ACC112 (cell line): ENCODE data around the gene RNF7.
"Not testable (repeated sequence)": the region's sequence is repeated elsewhere in the genome, so short reads cannot be mapped to it uniquely, and the experiment has no call there.

Experiments
- H2AFZ ChIP-seq: fragments of 200-600 bp; sonication (generic); one replicate; pipeline ENCODE4 v1.6.0; 2017; ENCODE audit warnings: antibody characterized with exemption, low read length; ENCODE audit not compliant: unreplicated experiment
- H3K27ac ChIP-seq: fragments of 200-600 bp; sonication (generic); 2 replicates; pipeline ENCODE4 v1.5.1; 2014; ENCODE audit warnings: low read depth, mild to moderate bottlenecking, antibody characterized with exemption, low read length, moderate library complexity
- H3K27me3 ChIP-seq: fragments of 200-600 bp; sonication (generic); 2 replicates; pipeline ENCODE4 v1.6.1; 2014; ENCODE audit warnings: mild to moderate bottlenecking, antibody characterized with exemption, low read length, moderate library complexity, mixed read lengths; ENCODE audit not compliant: insufficient read depth
- H3K36me3 ChIP-seq: fragments of 200-600 bp; sonication (generic); 2 replicates; pipeline ENCODE4 v1.6.1; 2016; ENCODE audit warnings: mild to moderate bottlenecking, antibody characterized with exemption, low read length, moderate library complexity, mixed read lengths; ENCODE audit not compliant: insufficient read depth
- H3K4me1 ChIP-seq: fragments of 200-600 bp; sonication (generic); one replicate; pipeline ENCODE4 v1.6.1; 2016; ENCODE audit warnings: low read length, mixed read lengths; ENCODE audit not compliant: insufficient read depth, unreplicated experiment, control insufficient read depth
- H3K4me3 ChIP-seq: fragments of 200-600 bp; sonication (generic); 2 replicates; pipeline ENCODE4 v1.5.1; 2014; ENCODE audit warnings: mild to moderate bottlenecking, low read depth, low read length
- H3K79me2 ChIP-seq: fragments of 200-600 bp; sonication (generic); one replicate; pipeline ENCODE4 v1.6.0; 2016; ENCODE audit warnings: low read length; ENCODE audit not compliant: control insufficient read depth, unreplicated experiment, insufficient read depth

RNF7 gene

DNA sequence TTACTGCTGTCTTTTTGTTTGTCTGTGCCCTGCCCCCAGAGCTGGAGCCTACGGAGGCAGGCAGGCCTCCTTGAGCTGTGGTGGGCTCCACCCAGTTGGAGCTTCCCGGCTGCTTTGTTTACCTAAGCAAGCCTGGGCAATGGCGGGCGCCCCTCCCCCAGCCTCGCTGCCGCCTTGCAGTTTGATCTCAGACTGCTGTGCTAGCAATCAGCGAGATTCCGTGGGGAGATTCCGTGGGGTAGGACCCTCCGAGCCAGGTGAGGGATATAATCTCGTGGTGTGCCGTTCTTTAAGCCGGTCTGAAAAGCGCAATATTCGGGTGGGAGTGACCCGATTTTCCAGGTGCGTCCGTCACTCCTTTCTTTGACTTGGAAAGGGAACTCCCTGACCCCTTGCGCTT lies 24.5 kb downstream of the RNF7 start:
- H3K4me1 ChIP-seq, H3K79me2 ChIP-seq, H3K27ac ChIP-seq, H3K27me3 ChIP-seq, H3K36me3 ChIP-seq, H3K4me3 ChIP-seq, H2AFZ ChIP-seq: not testable (repeated sequence)

DNA sequence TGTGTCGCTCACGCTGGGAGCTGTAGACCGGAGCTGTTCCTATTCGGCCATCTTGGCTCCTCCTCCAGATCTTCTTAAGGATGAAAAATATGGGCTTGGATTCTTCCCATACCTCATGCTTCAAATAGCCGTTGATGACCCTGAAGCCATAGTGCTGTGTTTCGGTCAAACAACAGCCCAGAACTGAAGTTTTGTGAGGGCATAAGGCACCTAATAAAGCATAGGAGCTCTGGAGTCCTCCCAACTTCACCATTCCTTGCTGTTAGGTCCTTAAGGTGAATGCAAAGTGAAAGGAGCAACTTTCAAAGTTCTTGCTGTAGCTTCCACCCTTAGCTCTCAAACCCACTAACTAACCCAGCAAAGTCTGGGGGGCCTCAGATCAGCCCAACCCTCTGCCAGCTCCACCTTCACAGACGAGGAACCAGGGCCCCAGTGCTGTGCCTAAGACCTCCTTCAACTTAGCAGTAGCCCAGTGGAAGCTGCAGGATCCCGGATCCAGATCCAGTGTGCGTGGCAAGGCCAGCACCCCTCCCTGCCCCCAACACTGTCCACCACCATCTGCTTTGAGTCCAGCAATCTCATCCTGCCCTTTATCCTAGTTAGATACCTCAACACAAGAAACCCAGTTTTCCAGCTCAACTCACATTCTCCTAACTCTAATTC lies 25.1 kb downstream of the RNF7 start, which contains the start of gene GRK7:
GRK7 (plus strand) TSS at position 321 of the 663 bp plus-strand sequence. CDS start 14,877 bp downstream, outside the sequence.
- Histone ChIP-seq H3K4me3 (no peak within 1 kb of the TSS), H3K4me1 (no peaks in the 10 kb centered on the region), H2AFZ (no peak within 1 kb of the TSS), H3K27ac (no peak within 1 kb of the TSS), H3K27me3 (no peaks in the 10 kb centered on the region), H3K79me2 (no peaks in the 10 kb centered on the region), H3K36me3 (no peaks in the 10 kb centered on the region)

- Histone ChIP-seq H2AFZ (no peak overlapping the region), H3K4me3 (no peak overlapping the region), H3K4me1 (no peaks in the 10 kb centered on the region), H3K27me3 (no peaks in the 10 kb centered on the region), H3K27ac (no peak overlapping the region), H3K79me2 (no peaks in the 10 kb centered on the region), H3K36me3 (no peaks in the 10 kb centered on the region)
Measured at GRCh38 chr3:141764045-141764444, 25.9 kb downstream of the RNF7 start.

GRCh38 chr3:141764465-141764864 lies 26.4 kb downstream of the RNF7 start:
- Histone ChIP-seq H3K4me1 (no peaks in the 10 kb centered on the region), H3K36me3 (no peaks in the 10 kb centered on the region), H3K27ac (no peak overlapping the region), H3K27me3 (no peaks in the 10 kb centered on the region), H3K79me2 (no peaks in the 10 kb centered on the region), H3K4me3 (no peak overlapping the region), H2AFZ (no peak overlapping the region)

DNA sequence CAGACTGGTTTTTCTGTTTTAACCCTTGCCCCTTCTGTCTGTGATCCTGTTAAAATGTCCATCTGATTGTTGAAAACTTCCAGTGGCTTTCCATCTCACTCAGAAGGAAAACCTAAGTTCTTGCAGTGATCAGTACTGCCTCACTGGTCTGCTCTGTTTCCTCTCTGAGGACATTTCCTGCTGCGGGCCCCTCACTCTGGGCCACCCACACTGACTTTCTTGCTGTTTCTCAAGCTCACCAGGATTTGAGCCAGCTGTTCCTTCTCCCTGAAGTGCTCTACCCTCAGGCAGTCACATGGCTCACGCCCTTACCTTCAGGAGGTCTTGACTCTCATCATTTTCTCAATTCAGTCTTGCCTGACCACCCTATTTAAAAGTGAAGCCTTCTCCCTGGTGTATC lies 26.9 kb downstream of the RNF7 start:
- Histone ChIP-seq H3K79me2 (no peaks in the 10 kb centered on the region), H3K36me3 (no peaks in the 10 kb centered on the region), H2AFZ (no peak overlapping the region), H3K4me3 (no peak overlapping the region), H3K27me3 (no peaks in the 10 kb centered on the region), H3K4me1 (no peaks in the 10 kb centered on the region), H3K27ac (no peak overlapping the region)

DNA sequence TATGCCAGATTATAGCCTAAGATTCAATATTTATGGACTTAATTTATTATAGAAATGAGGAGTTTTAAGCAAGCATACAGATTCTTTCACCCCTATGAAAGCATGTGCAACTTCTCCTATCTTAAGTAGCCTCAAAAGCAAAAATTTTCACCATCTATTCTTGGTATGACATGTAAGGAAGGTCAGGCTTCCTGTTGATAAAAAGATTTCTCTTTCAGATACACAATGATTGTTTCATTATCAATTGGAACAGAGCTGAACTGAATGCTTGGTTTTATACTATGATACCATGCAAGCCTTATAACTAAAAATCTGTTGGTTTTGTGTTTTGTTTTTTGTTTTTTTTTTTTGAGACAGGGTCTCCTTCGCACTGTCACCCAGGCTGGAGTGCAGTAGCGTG lies 29.0 kb downstream of the RNF7 start:
- Histone ChIP-seq H3K4me3 (no peak overlapping the region), H3K27ac (no peak overlapping the region), H3K4me1 (no peaks in the 10 kb centered on the region), H3K27me3 (no peaks in the 10 kb centered on the region), H2AFZ (no peak overlapping the region), H3K36me3 (no peaks in the 10 kb centered on the region), H3K79me2 (no peaks in the 10 kb centered on the region)

DNA sequence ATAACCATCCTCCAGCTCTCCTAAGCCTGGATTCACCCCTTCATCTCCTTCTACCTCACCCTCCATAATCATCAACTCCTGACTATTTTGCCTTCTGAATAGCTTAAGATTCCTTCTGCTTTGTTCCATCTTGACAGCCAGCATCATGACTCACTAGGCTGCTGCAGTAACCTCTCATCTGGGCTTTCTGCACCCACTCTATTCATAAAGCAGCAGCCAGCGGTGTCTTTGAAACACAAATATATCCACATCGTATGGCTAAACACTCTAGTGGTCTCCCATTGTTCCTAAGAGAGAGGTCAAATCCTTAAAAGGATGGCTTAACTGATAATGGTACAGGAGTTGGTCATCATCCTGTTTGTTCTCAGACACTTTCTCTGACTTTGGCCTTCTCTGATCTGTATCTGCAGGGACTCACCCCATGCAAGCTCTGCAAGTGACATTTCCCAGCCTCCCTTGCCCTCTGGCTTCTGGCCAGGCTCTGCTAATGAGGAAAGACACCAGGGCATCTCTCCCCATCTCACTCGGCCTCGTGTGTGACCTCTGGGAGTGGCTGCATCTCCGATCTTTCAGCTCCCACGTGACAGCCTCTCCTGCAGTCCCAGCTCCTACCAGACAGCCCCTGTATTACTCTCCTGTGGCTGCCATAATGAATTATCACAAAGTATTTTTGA lies 31.3 kb downstream of the RNF7 start:
- Histone ChIP-seq H3K4me3 (no peak overlapping the region), H2AFZ (no peak overlapping the region), H3K4me1 (no peaks in the 10 kb centered on the region), H3K27me3 (no peaks in the 10 kb centered on the region), H3K36me3 (no peaks in the 10 kb centered on the region), H3K27ac (no peak overlapping the region), H3K79me2 (no peaks in the 10 kb centered on the region)

GRCh38 chr3:141773676-141774075 lies 35.6 kb downstream of the RNF7 start:
- Histone ChIP-seq H3K36me3 (no peaks in the 10 kb centered on the region), H3K4me1 (no peaks in the 10 kb centered on the region), H3K27ac (no peak overlapping the region), H2AFZ (no peak overlapping the region), H3K27me3 (no peaks in the 10 kb centered on the region), H3K79me2 (no peaks in the 10 kb centered on the region), H3K4me3 (no peak overlapping the region)

- H3K79me2 ChIP-seq: no peaks in the 10 kb centered on the region
- H3K4me1 ChIP-seq: no peaks in the 10 kb centered on the region
- H3K27ac ChIP-seq: no peak overlapping the region
- H3K36me3 ChIP-seq: no peaks in the 10 kb centered on the region
- H3K27me3 ChIP-seq: no peaks in the 10 kb centered on the region
- H3K4me3 ChIP-seq: no peak overlapping the region
- no peak overlapping the region for H2AFZ ChIP-seq
Measured at GRCh38 chr3:141776376-141776775, 38.3 kb downstream of the RNF7 start.

DNA sequence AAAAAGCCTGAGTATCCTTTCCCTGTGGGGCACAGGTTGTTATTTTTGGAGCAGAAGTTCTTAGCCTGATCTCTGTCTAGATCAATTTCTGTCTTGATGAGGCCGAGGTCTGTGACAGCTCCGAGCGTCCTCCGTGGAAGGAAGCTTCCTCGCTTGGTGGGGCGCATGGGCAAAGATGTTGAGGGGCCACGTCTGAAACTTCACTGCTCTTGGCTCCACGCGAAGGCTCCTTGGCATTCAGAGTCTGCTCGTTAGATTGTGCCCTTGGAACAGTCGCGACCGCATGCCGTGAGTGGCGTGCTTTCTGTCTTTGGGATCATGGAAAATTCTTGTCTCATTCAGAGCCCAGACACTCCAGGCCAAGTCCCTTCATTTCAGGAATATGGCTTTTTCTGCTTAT lies 38.8 kb downstream of the RNF7 start:
- no peaks in the 10 kb centered on the region for H3K27me3 ChIP-seq
- H3K36me3 ChIP-seq: no peaks in the 10 kb centered on the region
- H3K4me1 ChIP-seq: no peaks in the 10 kb centered on the region
- H3K4me3 ChIP-seq: no peak overlapping the region
- H3K27ac ChIP-seq: no peak overlapping the region
- no peak overlapping the region for H2AFZ ChIP-seq
- no peaks in the 10 kb centered on the region for H3K79me2 ChIP-seq
